HCT116 (cell line): Measurements from ENCODE around the gene HOXD13. TPM values are rescaled to one million over a fixed set of nuclear protein-coding genes. Genes with fewer than 3 reads are reported as not detected.

ENCODE experiments used
- ATAC-seq: fragments of 200-7000 bp; cut with Tn5 transposase; 2 replicates; pipeline ENCODE4 v1.9.1; 2020; ENCODE audit warnings: mild to moderate bottlenecking, moderate library complexity
- BruUV-seq: library from RNA; stranded (reverse); fragments of 400-500 nt; replicated peaks from 2 replicates; lab custom pipeline; 2021; lab: Mats Ljungman, UMichigan
- CTCF ChIA-PET: fragments of 300-600 bp; sonication (Branson Sonifier 250); formaldehyde crosslinking; loops from one replicate; lab custom pipeline; 2021; ENCODE audit warnings: antibody characterized with exemption; lab: Charles Lee
- POLR2A ChIA-PET: fragments of 300-600, 350-600 bp; sonication (Branson Sonifier 250); formaldehyde crosslinking; loops from one replicate; lab custom pipeline; 2021; ENCODE audit warnings: antibody characterized with exemption; lab: Charles Lee
- RAD21 ChIA-PET, 2 experiments: fragments of 300-600 bp; sonication (Branson Sonifier 250); formaldehyde crosslinking; loops; one replicate each; lab custom pipeline; 2023; ENCODE audit warnings: low total read pairs in 2 of 2; ENCODE audit not compliant: uncharacterized antibody in 2 of 2, unreplicated experiment in 2 of 2, low non-redundant PET in 1 of 2; lab: Charles Lee
- DNase-seq: peaks from one replicate; pipeline ENCODE4 v3.0.0-alpha.2; 2010; ENCODE audit warnings: low read depth, low spot score
- H2AFZ ChIP-seq: fragments of 200-600 bp; shearing (Covaris generic), sonication (generic); 2 replicates; pipeline ENCODE4 v1.6.1; 2017; ENCODE audit warnings: low read depth, mixed run types, mixed read lengths, antibody characterized with exemption, low read length; ENCODE audit not compliant: poor library complexity, severe bottlenecking
- H3K27ac ChIP-seq: 2 replicates; pipeline ENCODE4 v1.5.1; 2012; ENCODE audit warnings: low read depth, low read length
- H3K27me3 ChIP-seq: fragments of 200-600 bp; sonication (generic); 2 replicates; pipeline ENCODE4 v1.6.1; 2016; ENCODE audit warnings: mixed run types, low read length, mixed read lengths; ENCODE audit not compliant: insufficient read depth
- H3K36me3 ChIP-seq, 2 experiments: fragments of 200-500 bp in 1 of 2; fragments of 200-600 bp in 1 of 2; sonication (Bioruptor generic) in 1 of 2; sonication (generic) in 1 of 2; 2 replicates each; pipeline versions ENCODE4 v1.5.1 to v1.6.1; 2014 to 2016; ENCODE audit warnings: low read length in 2 of 2, inconsistent platforms in 1 of 2, mixed read lengths in 1 of 2, mixed run types in 1 of 2; ENCODE audit not compliant: insufficient read depth in 2 of 2, control insufficient read depth in 1 of 2
- H3K4me1 ChIP-seq, 2 experiments: fragments of 200-600 bp in 1 of 2; sonication (generic) in 1 of 2; 2 replicates each; pipeline versions ENCODE4 v1.5.1 to v1.6.1; 2012 to 2017; ENCODE audit warnings: low read length in 2 of 2, inconsistent platforms in 1 of 2, mild to moderate bottlenecking in 1 of 2, mixed read lengths in 1 of 2, mixed run types in 1 of 2, moderate library complexity in 1 of 2; ENCODE audit not compliant: insufficient read depth in 2 of 2, control insufficient read depth in 1 of 2
- H3K4me2 ChIP-seq: fragments of 200-600 bp; sonication (generic); 2 replicates; pipeline ENCODE4 v1.6.1; 2017; ENCODE audit warnings: mixed run types, low read length, mixed read lengths
- H3K4me3 ChIP-seq, 2 experiments: fragments of 200-600 bp in 1 of 2; sonication (generic) in 1 of 2; replicated peaks in 1 of 2; 2 replicates each; pipeline ENCODE4 v1.5.1; 2011 to 2016; ENCODE audit warnings: low read length in 2 of 2, control low read depth in 1 of 2, low read depth in 1 of 2, mild to moderate bottlenecking in 1 of 2, mixed read lengths in 1 of 2, mixed run types in 1 of 2
- H3K79me2 ChIP-seq: fragments of 200-600 bp; sonication (generic); 2 replicates; pipeline ENCODE4 v1.6.1; 2017; ENCODE audit warnings: mild to moderate bottlenecking, mixed run types, low read length, moderate library complexity, mixed read lengths; ENCODE audit not compliant: insufficient read depth
- H3K9ac ChIP-seq: fragments of 200-600 bp; sonication (generic); 2 replicates; pipeline ENCODE4 v1.6.1; 2016; ENCODE audit warnings: low read length, mixed read lengths
- H3K9me2 ChIP-seq: fragments of 200-600 bp; sonication (generic), shearing (Covaris generic); 2 replicates; pipeline ENCODE4 v1.6.1; 2017; ENCODE audit warnings: mixed run types, mild to moderate bottlenecking, moderate library complexity; ENCODE audit not compliant: insufficient read depth
- H3K9me3 ChIP-seq, 2 experiments: fragments of 200-500 bp in 1 of 2; fragments of 200-600 bp in 1 of 2; sonication (Bioruptor generic) in 1 of 2; sonication (generic) in 1 of 2; 2 replicates each; pipeline ENCODE4 v1.6.1; 2014 to 2017; ENCODE audit warnings: low read length in 2 of 2, mixed read lengths in 2 of 2, inconsistent platforms in 1 of 2, low read depth in 1 of 2, mild to moderate bottlenecking in 1 of 2, mixed run types in 1 of 2, moderate library complexity in 1 of 2; ENCODE audit not compliant: control insufficient read depth in 1 of 2, insufficient read depth in 1 of 2
- H4K20me1 ChIP-seq: fragments of 200-600 bp; sonication (generic), shearing (Covaris generic); 2 replicates; pipeline ENCODE4 v1.6.1; 2017; ENCODE audit warnings: mixed run types, mild to moderate bottlenecking, moderate library complexity; ENCODE audit not compliant: insufficient read depth
- ATF3 ChIP-seq: IDR thresholded peaks from 2 replicates; pipeline ENCODE4 v1.6.1; 2012
- POLR2A ChIP-seq: IDR thresholded peaks from 2 replicates; pipeline ENCODE4 v1.7.0; 2011; ENCODE audit warnings: borderline replicate concordance; ENCODE audit not compliant: insufficient read depth, insufficient read length; ENCODE audit errors: extremely low read depth
- RAD21 ChIP-seq: IDR thresholded peaks from 2 replicates; pipeline ENCODE4 v1.6.1; 2012; ENCODE audit warnings: low read depth, mild to moderate bottlenecking
- REST ChIP-seq: IDR thresholded peaks from 2 replicates; pipeline ENCODE4 v1.6.1; 2012; ENCODE audit warnings: low read depth
- SIN3A ChIP-seq: IDR thresholded peaks from 2 replicates; pipeline ENCODE4 v1.6.1; 2012; ENCODE audit warnings: low read depth
- SP1 ChIP-seq: IDR thresholded peaks from 2 replicates; pipeline ENCODE4 v1.6.1; 2012; ENCODE audit warnings: low read depth
- SRF ChIP-seq: IDR thresholded peaks from 2 replicates; pipeline ENCODE4 v1.6.1; 2012; ENCODE audit warnings: low read depth
- YY1 ChIP-seq: IDR thresholded peaks from 2 replicates; pipeline ENCODE4 v1.6.1; 2011; ENCODE audit warnings: low read length, low read depth, moderate library complexity, mild to moderate bottlenecking; ENCODE audit not compliant: insufficient replicate concordance; ENCODE audit errors: extremely low read depth
- ZBTB33 ChIP-seq: IDR thresholded peaks from 2 replicates; pipeline ENCODE4 v1.6.1; 2011; ENCODE audit warnings: mild to moderate bottlenecking, low read length, moderate library complexity; ENCODE audit not compliant: insufficient replicate concordance; ENCODE audit errors: extremely low read depth
- intact Hi-C: fragments of 100-400 bp; cut with micrococcal nuclease; formaldehyde crosslinking; loops from 2 replicates; pipeline ENCODE4 v1.10.0; 2022
- total RNA-seq: library from RNA; stranded (reverse); gene quantifications from one replicate; pipeline ENCODE4 v1.2.1, GENCODE V29; 2021; ENCODE audit not compliant: unreplicated experiment

HOXD13 gene
- total RNA-seq, 1 experiment from 2014 or later: not detected

- Histone ChIP-seq H2AFZ (no peak overlapping the region), H4K20me1 (no peaks in the 10 kb centered on the region), H3K4me2 (no peak overlapping the region), H3K9ac (no peak overlapping the region), H3K27me3 (no peaks in the 10 kb centered on the region), H3K36me3 (no peaks in the 10 kb centered on the region), H3K9me3 (no peaks in the 10 kb centered on the region), H3K4me1 (peaks cover 5 to 18% of the 10 kb centered on the region in 2 experiments; a peak in 3 of 4 replicates), H3K79me2 (no peaks in the 10 kb centered on the region), H3K27ac (no peak overlapping the region), H3K9me2 (no peaks in the 10 kb centered on the region), H3K4me3 (no peak overlapping the region)
- intact Hi-C loops: no loop called here
- ChIA-PET RAD21 (no interaction called here), POLR2A (no interaction called here), CTCF (no interaction called here)
- BruUV-seq: no TSS peak
- no peak for DNase-seq
- no peak for ATAC-seq
- TF ChIP-seq SP1 (no peak), RAD21 (no peak)
These were observed 1.4 kb downstream of the HOXD13 start for GRCh38 chr2:176093898-176094249.

- no peaks in the 10 kb centered on the region for H3K79me2 ChIP-seq
- POLR2A ChIA-PET: no interaction called here
- TF ChIP-seq POLR2A: no peak
- TF ChIP-seq REST: no peak
- TF ChIP-seq YY1: no peak
- TF ChIP-seq SRF: no peak
- TF ChIP-seq SIN3A: no peak
- TF ChIP-seq ZBTB33: no peak
- no peak for TF ChIP-seq ATF3
- H2AFZ ChIP-seq: no peak overlapping the region
- intact Hi-C loops: no loop called here
- no peak overlapping the region for H3K4me2 ChIP-seq
- H3K27ac ChIP-seq: no peak overlapping the region
- H3K4me1 ChIP-seq: peaks cover 5 to 18% of the 10 kb centered on the region in 2 experiments; a peak in 3 of 4 replicates
- H3K36me3 ChIP-seq: no peaks in the 10 kb centered on the region
- H3K9me2 ChIP-seq: no peaks in the 10 kb centered on the region
- no peak for ATAC-seq
- RAD21 ChIA-PET: no interaction called here
- no peaks in the 10 kb centered on the region for H3K9me3 ChIP-seq
- no peak overlapping the region for H3K9ac ChIP-seq
- CTCF ChIA-PET: no interaction called here
- no TSS peak for BruUV-seq
- no peak for DNase-seq
- H3K4me3 ChIP-seq: no peak overlapping the region
- no peaks in the 10 kb centered on the region for H4K20me1 ChIP-seq
- no peaks in the 10 kb centered on the region for H3K27me3 ChIP-seq
These were observed 1.8 kb downstream of the HOXD13 start for GRCh38 chr2:176094349-176094748.
